Activated CD4-positive, alpha-beta T cell treated with anti-CD3 and anti-CD28 coated beads for 36 hours (primary cell): ENCODE results near the gene ATG5. TPM values are rescaled to one million over a fixed set of nuclear protein-coding genes. Genes with fewer than 3 reads are reported as not detected.

Experiments
- ATAC-seq: fragments of 200-7000 bp; cut with Tn5 transposase; one replicate; pipeline ENCODE4 v1.10.0; 2021; ENCODE audit warnings: mild to moderate bottlenecking, moderate library complexity
- CTCF ChIA-PET: fragments of 350-600 bp; sonication (Branson Sonifier 250); formaldehyde crosslinking; loops from one replicate; lab custom pipeline; 2021; ENCODE audit warnings: antibody characterized with exemption; lab: Charles Lee
- POLR2A ChIA-PET: fragments of 350-600 bp; sonication (Branson Sonifier 250); formaldehyde crosslinking; loops from one replicate; lab custom pipeline; 2021; ENCODE audit warnings: antibody characterized with exemption, inconsistent platforms; lab: Charles Lee
- DNase-seq: peaks from one replicate; pipeline ENCODE4 v3.0.0-alpha.2; 2020
- H3K27ac Mint-ChIP-seq: one replicate; pipeline ENCODE4 v1.8.0; 2021; ENCODE audit warnings: mixed read lengths
- H3K27me3 Mint-ChIP-seq: one replicate; pipeline ENCODE4 v1.8.0; 2021; ENCODE audit warnings: mixed read lengths
- H3K36me3 Mint-ChIP-seq: one replicate; pipeline ENCODE4 v1.8.0; 2021; ENCODE audit warnings: low read depth, mixed read lengths
- H3K4me1 Mint-ChIP-seq: one replicate; pipeline ENCODE4 v1.8.0; 2021; ENCODE audit warnings: mixed read lengths
- H3K4me3 Mint-ChIP-seq: one replicate; pipeline ENCODE4 v1.8.0; 2021; ENCODE audit warnings: mild to moderate bottlenecking, moderate library complexity, mixed read lengths
- H3K9me3 Mint-ChIP-seq: one replicate; pipeline ENCODE4 v1.8.0; 2021; ENCODE audit warnings: low read depth, mixed read lengths
- intact Hi-C, 2 experiments: fragments of 100-400 bp; cut with DNase I in 1 of 2; cut with micrococcal nuclease in 1 of 2; formaldehyde crosslinking; loops; one replicate each; pipeline versions ENCODE4 v1.14.2 to v1.15.1; 2022 to 2024; cut with DNase I, micrococcal nuclease
- total RNA-seq, 2 experiments: library from RNA; stranded (reverse); gene quantifications; one replicate each; pipeline ENCODE4 v1.2.3, GENCODE V29; 2021

The ATG5 gene
- total RNA-seq, 2 experiments from 2014 or later: 27.2 to 31.6 TPM

- Mint-ChIP-seq H3K9me3 (peaks cover 2% of the 10 kb centered on the region), H3K27ac (peak overlapping the region; percentile 76), H3K4me3 (no peak overlapping the region), H3K4me1 (peaks cover 62% of the 10 kb centered on the region), H3K36me3 (no peaks in the 10 kb centered on the region), H3K27me3 (peaks cover 3% of the 10 kb centered on the region)
- intact Hi-C loops: no loop called here
- CTCF ChIA-PET: interaction anchor here (1.0 to 1.1 kb wide), 2 partner anchors 10 to 56 kb away, joined by 3 read pairs; no protein-coding TSS in a partner anchor
- ATAC-seq (no peak), DNase-seq (no peak)
- POLR2A ChIA-PET: no interaction called here
Observed at GRCh38 chr6:106167096-106167814, 158.3 kb downstream of the ATG5 start.

- ATAC-seq (no peak), DNase-seq (no peak)
- peak overlapping the region; percentile 73 for H3K27ac Mint-ChIP-seq
- POLR2A ChIA-PET: interaction anchor here (0.5 kb wide), 1 partner anchor 25 kb away, joined by 3 read pairs; no protein-coding TSS in a partner anchor
- intact Hi-C loops: loop anchor here (2.0 kb wide), 2 partner anchors 21 to 355 kb away; no protein-coding TSS in a partner anchor
- H3K4me1 Mint-ChIP-seq: peaks cover 64% of the 10 kb centered on the region
- H3K9me3 Mint-ChIP-seq: no peaks in the 10 kb centered on the region
- no peak overlapping the region for H3K4me3 Mint-ChIP-seq
- H3K27me3 Mint-ChIP-seq: peaks cover 2% of the 10 kb centered on the region
- H3K36me3 Mint-ChIP-seq: no peaks in the 10 kb centered on the region
- CTCF ChIA-PET: no interaction called here
Observed at GRCh38 chr6:106165885-106166485, 159.6 kb downstream of the ATG5 start.

- Mint-ChIP-seq H3K4me1 (peaks cover 54% of the 10 kb centered on the region), H3K27ac (peak overlapping the region; percentile 89), H3K4me3 (peak overlapping the region; percentile 61), H3K27me3 (peaks cover 2% of the 10 kb centered on the region), H3K36me3 (no peaks in the 10 kb centered on the region), H3K9me3 (no peaks in the 10 kb centered on the region)
- DNase-seq (peak; percentile 84), ATAC-seq (peak; percentile 88)
- POLR2A ChIA-PET: interaction anchor here (0.7 to 1.8 kb wide), 11 partner anchors 12 to 67 kb away, joined by 3 to 12 read pairs (median 4); no protein-coding TSS in a partner anchor
- intact Hi-C loops: loop anchor here (1.0 to 2.0 kb wide), 14 partner anchors 18 to 518 kb away; no protein-coding TSS in a partner anchor
- CTCF ChIA-PET: interaction anchor here (0.6 to 3.0 kb wide), 15 partner anchors 11 to 171 kb away, joined by 3 to 12 read pairs (median 4); no protein-coding TSS in a partner anchor
Observed at GRCh38 chr6:106163966-106164877, 161.3 kb downstream of the ATG5 start.

- intact Hi-C loops: no loop called here
- CTCF ChIA-PET: interaction anchor here (0.9 to 3.0 kb wide), 14 partner anchors 11 to 121 kb away, joined by 3 to 12 read pairs (median 4); no protein-coding TSS in a partner anchor
- peak overlapping the region; percentile 89 for H3K27ac Mint-ChIP-seq
- H3K4me3 Mint-ChIP-seq: peak overlapping the region; percentile 61
- no peaks in the 10 kb centered on the region for H3K36me3 Mint-ChIP-seq
- peaks cover 49% of the 10 kb centered on the region for H3K4me1 Mint-ChIP-seq
- peaks cover 2% of the 10 kb centered on the region for H3K27me3 Mint-ChIP-seq
- peak; percentile 59 for ATAC-seq
- POLR2A ChIA-PET: interaction anchor here (0.6 to 1.8 kb wide), 11 partner anchors 11 to 64 kb away, joined by 3 to 12 read pairs (median 4); no protein-coding TSS in a partner anchor
- peak; percentile 80 for DNase-seq
- no peaks in the 10 kb centered on the region for H3K9me3 Mint-ChIP-seq
Observed at GRCh38 chr6:106163446-106163965, 162.1 kb downstream of the ATG5 start.

- no peaks in the 10 kb centered on the region for H3K9me3 Mint-ChIP-seq
- intact Hi-C loops: no loop called here
- peaks cover 2% of the 10 kb centered on the region for H3K27me3 Mint-ChIP-seq
- DNase-seq: no peak
- CTCF ChIA-PET: interaction anchor here (1.0 to 3.0 kb wide), 8 partner anchors 10 to 97 kb away, joined by 3 to 12 read pairs (median 5); no protein-coding TSS in a partner anchor
- peaks cover 47% of the 10 kb centered on the region for H3K4me1 Mint-ChIP-seq
- POLR2A ChIA-PET: interaction anchor here (0.6 to 1.8 kb wide), 5 partner anchors 20 to 64 kb away, joined by 3 to 12 read pairs (median 9); no protein-coding TSS in a partner anchor
- H3K27ac Mint-ChIP-seq: peak overlapping the region; percentile 89
- peak overlapping the region; percentile 4 for H3K4me3 Mint-ChIP-seq
- no peaks in the 10 kb centered on the region for H3K36me3 Mint-ChIP-seq
- no peak for ATAC-seq
Observed at GRCh38 chr6:106162921-106163320, 162.6 kb downstream of the ATG5 start.

GRCh38 chr6:106161893-106162292, 163.7 kb downstream of the ATG5 start:
- ATAC-seq (no peak), DNase-seq (no peak)
- H3K4me3 Mint-ChIP-seq: no peak overlapping the region
- intact Hi-C loops: no loop called here
- peaks cover 6% of the 10 kb centered on the region for H3K27me3 Mint-ChIP-seq
- peaks cover 38% of the 10 kb centered on the region for H3K4me1 Mint-ChIP-seq
- no peaks in the 10 kb centered on the region for H3K36me3 Mint-ChIP-seq
- no peaks in the 10 kb centered on the region for H3K9me3 Mint-ChIP-seq
- no peak overlapping the region for H3K27ac Mint-ChIP-seq
- ChIA-PET CTCF (interaction anchor here (0.7 to 3.0 kb wide), 4 partner anchors 9 to 168 kb away, joined by 3 to 12 read pairs (median 6); no protein-coding TSS in a partner anchor), POLR2A (no interaction called here)

- Mint-ChIP-seq H3K27ac (no peak overlapping the region), H3K27me3 (peaks cover 6% of the 10 kb centered on the region), H3K36me3 (no peaks in the 10 kb centered on the region), H3K4me1 (peaks cover 35% of the 10 kb centered on the region), H3K9me3 (no peaks in the 10 kb centered on the region), H3K4me3 (no peak overlapping the region)
- ATAC-seq: no peak
- POLR2A ChIA-PET: no interaction called here
- DNase-seq: no peak
- CTCF ChIA-PET: interaction anchor here (0.7 to 3.0 kb wide), 3 partner anchors 20 to 168 kb away, joined by 3 to 12 read pairs (median 3); no protein-coding TSS in a partner anchor
- intact Hi-C loops: no loop called here
Observed at GRCh38 chr6:106161311-106161874, 164.2 kb downstream of the ATG5 start.

GRCh38 chr6:106160189-106160588, 165.4 kb downstream of the ATG5 start:
- H3K36me3 Mint-ChIP-seq: no peaks in the 10 kb centered on the region
- ChIA-PET POLR2A (no interaction called here), CTCF (interaction anchor here (0.5 to 1.2 kb wide), 4 partner anchors 10 to 281 kb away, joined by 3 to 4 read pairs (median 3); no protein-coding TSS in a partner anchor)
- DNase-seq: no peak
- no peak overlapping the region for H3K4me3 Mint-ChIP-seq
- H3K27ac Mint-ChIP-seq: no peak overlapping the region
- no peaks in the 10 kb centered on the region for H3K9me3 Mint-ChIP-seq
- H3K4me1 Mint-ChIP-seq: peaks cover 29% of the 10 kb centered on the region
- H3K27me3 Mint-ChIP-seq: peaks cover 6% of the 10 kb centered on the region
- intact Hi-C loops: no loop called here
- ATAC-seq: no peak

GRCh38 chr6:106159531-106159940, 166.0 kb downstream of the ATG5 start:
- ATAC-seq (no peak), DNase-seq (no peak)
- Mint-ChIP-seq H3K36me3 (no peaks in the 10 kb centered on the region), H3K27me3 (peaks cover 6% of the 10 kb centered on the region), H3K4me3 (no peak overlapping the region), H3K4me1 (peaks cover 25% of the 10 kb centered on the region), H3K27ac (no peak overlapping the region), H3K9me3 (no peaks in the 10 kb centered on the region)
- POLR2A ChIA-PET: no interaction called here
- intact Hi-C loops: no loop called here
- CTCF ChIA-PET: interaction anchor here (0.5 to 1.2 kb wide), 5 partner anchors 10 to 63 kb away, joined by 3 to 4 read pairs (median 3); no protein-coding TSS in a partner anchor

- H3K27ac Mint-ChIP-seq: no peak overlapping the region
- ATAC-seq (no peak), DNase-seq (no peak)
- peaks cover 18% of the 10 kb centered on the region for H3K4me1 Mint-ChIP-seq
- H3K9me3 Mint-ChIP-seq: no peaks in the 10 kb centered on the region
- peaks cover 6% of the 10 kb centered on the region for H3K27me3 Mint-ChIP-seq
- ChIA-PET POLR2A (no interaction called here), CTCF (interaction anchor here (0.8 to 1.1 kb wide), 2 partner anchors 42 to 64 kb away, joined by 3 read pairs; no protein-coding TSS in a partner anchor)
- intact Hi-C loops: no loop called here
- no peaks in the 10 kb centered on the region for H3K36me3 Mint-ChIP-seq
- H3K4me3 Mint-ChIP-seq: no peak overlapping the region
Observed at GRCh38 chr6:106158816-106159215, 166.7 kb downstream of the ATG5 start.
